Prostate gland (tissue), 2 donors: ENCODE results near the gene CTIF. TPM values are rescaled to one million over a fixed set of nuclear protein-coding genes. Genes with fewer than 3 reads are reported as not detected.

Experiments used
- DNase-seq: peaks from one replicate; pipeline ENCODE4 v3.0.0-alpha.2; 2019; ENCODE audit warnings: low spot score
- H3K27ac ChIP-seq, 2 donors: fragments of 200-600 bp; sonication (generic); 2 replicates each; pipeline ENCODE4 v1.5.1; 2017 to 2019
- H3K27me3 ChIP-seq: fragments of 200-600 bp; sonication (generic); replicated peaks from 2 replicates; pipeline ENCODE4 v1.5.1; 2019; ENCODE audit not compliant: insufficient read depth
- H3K36me3 ChIP-seq, 2 donors: fragments of 200-600 bp; sonication (generic); 1 replicate in 1 of 2; 2 replicates in 1 of 2; pipeline versions ENCODE4 v1.5.1 to v1.8.1; 2017 to 2019
- H3K4me1 ChIP-seq: fragments of 200-600 bp; sonication (generic); replicated peaks from 2 replicates; pipeline ENCODE4 v1.5.1; 2019
- H3K4me3 ChIP-seq, 2 donors: fragments of 200-600 bp; sonication (generic); 2 replicates each; pipeline ENCODE4 v1.5.1; 2017 to 2019
- H3K9me3 ChIP-seq: fragments of 200-600 bp; sonication (generic); 2 replicates; pipeline ENCODE4 v1.5.1; 2017
- POLR2A ChIP-seq: fragments of 450-650 bp; IDR thresholded peaks from one replicate; pipeline ENCODE4 v1.6.1; 2016; ENCODE audit warnings: antibody characterized with exemption, mild to moderate bottlenecking
- POLR2AphosphoS5 ChIP-seq: sonication (generic); formaldehyde crosslinking; IDR thresholded peaks from one replicate; pipeline ENCODE4 v1.6.1; 2017; ENCODE audit warnings: antibody characterized with exemption
- WGBS: methylation state at CpG from one replicate; pipeline ENCODE4 v1.1.5; 2018; 5-methylcytosine and 5-hydroxymethylcytosine counted together
- intact Hi-C: fragments of 100-400 bp; cut with DNase I; formaldehyde crosslinking; loops from one replicate; pipeline ENCODE4 v1.14.2; 2022
- total RNA-seq, 2 donors: library from RNA; depleted of rRNA; stranded (reverse); fragments of >200 nt; gene quantifications; one replicate each; pipeline ENCODE4 v1.1.0, GENCODE V29; 2016
- TF ChIP-seq, protein P1 (sequence below), 4 experiments: fragments of 200-600 bp in 2 of 4; fragments of 450-650 bp in 2 of 4; sonication (generic) in 2 of 4; IDR thresholded peaks; 1 replicate in 3 of 4; 2 replicates in 1 of 4; pipeline ENCODE4 v1.5.1; 2016 to 2019; ENCODE audit warnings: antibody characterized with exemption in 4 of 4, mild to moderate bottlenecking in 2 of 4, moderate library complexity in 2 of 4

The CTIF gene
- total RNA-seq, 2 donors from 2014 or later: 8.1 to 57.9 TPM

DNA sequence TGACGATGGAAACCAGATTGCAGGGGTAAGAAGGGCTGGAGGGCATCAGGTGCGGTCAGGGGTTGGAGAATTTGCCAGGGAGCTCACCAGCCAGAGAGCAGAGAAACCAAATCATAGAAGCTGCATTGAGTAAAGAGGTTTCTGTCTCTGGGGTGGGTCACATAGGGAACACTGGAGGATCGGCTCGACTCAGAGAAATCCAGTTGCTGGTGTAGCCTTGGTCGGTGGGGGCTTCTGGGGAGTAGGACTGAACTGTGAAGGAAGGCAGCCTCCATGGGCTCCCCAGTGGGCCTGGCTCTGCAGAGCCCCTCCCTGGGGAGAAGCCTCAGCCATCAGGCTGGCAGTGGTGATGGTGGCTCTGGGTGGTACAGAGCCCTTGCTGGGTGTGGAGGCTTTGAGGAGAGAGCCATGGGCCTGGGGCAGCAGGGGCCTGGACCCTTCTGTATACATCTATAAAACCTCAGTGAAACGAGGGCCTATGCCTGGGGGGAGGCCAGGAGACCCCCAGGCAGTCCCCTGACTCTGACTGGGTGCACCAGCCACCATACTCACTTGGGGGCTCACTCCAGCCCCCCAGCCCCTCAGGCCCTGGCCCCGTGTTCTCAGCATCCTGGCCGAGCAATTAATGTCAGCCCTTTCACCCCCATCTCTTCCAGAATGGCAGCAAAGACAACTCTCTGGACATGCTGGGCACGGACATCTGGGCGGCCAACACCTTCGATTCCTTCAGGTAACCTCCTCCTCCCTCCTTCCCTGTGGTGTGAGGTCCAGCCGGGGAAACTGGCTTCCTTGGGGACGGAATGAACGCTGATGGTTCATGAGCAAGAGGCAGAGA, 124.5 kb downstream of the CTIF start:
- DNase-seq: no peak
- TF ChIP-seq, protein P1, sequence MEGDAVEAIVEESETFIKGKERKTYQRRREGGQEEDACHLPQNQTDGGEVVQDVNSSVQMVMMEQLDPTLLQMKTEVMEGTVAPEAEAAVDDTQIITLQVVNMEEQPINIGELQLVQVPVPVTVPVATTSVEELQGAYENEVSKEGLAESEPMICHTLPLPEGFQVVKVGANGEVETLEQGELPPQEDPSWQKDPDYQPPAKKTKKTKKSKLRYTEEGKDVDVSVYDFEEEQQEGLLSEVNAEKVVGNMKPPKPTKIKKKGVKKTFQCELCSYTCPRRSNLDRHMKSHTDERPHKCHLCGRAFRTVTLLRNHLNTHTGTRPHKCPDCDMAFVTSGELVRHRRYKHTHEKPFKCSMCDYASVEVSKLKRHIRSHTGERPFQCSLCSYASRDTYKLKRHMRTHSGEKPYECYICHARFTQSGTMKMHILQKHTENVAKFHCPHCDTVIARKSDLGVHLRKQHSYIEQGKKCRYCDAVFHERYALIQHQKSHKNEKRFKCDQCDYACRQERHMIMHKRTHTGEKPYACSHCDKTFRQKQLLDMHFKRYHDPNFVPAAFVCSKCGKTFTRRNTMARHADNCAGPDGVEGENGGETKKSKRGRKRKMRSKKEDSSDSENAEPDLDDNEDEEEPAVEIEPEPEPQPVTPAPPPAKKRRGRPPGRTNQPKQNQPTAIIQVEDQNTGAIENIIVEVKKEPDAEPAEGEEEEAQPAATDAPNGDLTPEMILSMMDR (IDR thresholded peaks at IDR 0.05): no peak
- TF ChIP-seq POLR2AphosphoS5: no peak
- no peak for TF ChIP-seq POLR2A
- intact Hi-C loops: loop anchor here (1.0 to 10.0 kb wide), 4 partner anchors 49 to 1691 kb away; no protein-coding TSS in a partner anchor
- no peaks in the 10 kb centered on the region for H3K36me3 ChIP-seq
- no peaks in the 10 kb centered on the region for H3K9me3 ChIP-seq
- peak overlapping the region in 1 of 2 donors; percentile 35 for H3K27ac ChIP-seq
- 91% methylated on average over 14 of the region's 14 CpGs for WGBS
- peaks cover 4% of the 10 kb centered on the region for H3K4me1 ChIP-seq
- H3K27me3 ChIP-seq: no peaks in the 10 kb centered on the region
- H3K4me3 ChIP-seq: no peak overlapping the region

DNA sequence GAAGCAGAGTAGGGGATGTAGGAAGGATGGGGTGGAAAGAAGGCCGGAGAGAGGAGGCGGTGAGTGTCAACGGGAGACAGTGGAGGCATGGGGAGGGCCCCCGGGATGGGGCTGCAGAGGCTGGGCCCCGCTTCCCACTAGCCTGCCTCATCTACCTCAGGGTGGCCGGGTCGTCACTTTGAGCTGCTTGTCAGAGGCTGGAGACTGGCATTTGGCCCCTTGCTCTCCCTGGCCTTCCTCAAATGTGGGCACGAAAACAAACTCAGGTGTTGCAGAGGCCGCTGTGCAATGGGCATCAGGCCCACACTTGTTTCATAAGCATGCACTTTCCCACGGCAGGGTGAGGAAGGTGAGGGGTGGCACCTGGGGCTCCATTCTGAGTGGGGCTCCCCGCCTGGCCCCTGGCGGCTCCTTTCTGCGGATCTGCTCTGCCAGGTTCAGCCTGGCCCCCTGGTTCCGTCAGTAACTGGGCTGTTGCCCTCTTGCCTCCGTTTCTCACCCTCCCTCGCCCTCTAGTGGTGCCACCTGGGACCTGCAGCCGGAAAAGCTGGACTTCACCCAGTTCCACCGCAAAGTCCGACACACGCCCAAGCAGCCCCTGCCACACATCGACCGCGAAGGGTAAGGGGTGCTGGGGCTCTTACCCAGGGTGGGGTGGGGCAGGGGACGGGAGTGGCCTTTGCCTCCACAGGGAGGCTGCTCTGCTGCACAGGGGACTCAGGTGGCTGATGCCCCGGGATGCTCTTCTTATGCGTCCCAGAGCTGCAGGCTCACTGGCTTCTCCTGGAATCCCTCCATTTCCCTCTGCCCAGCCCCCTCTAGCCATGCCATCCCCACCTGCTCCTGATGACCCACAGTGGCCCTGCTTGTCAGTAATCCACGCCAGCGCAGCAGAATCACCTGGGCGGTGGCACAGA, 125.4 kb downstream of the CTIF start:
- Histone ChIP-seq H3K4me1 (peaks cover 4% of the 10 kb centered on the region), H3K36me3 (no peaks in the 10 kb centered on the region), H3K4me3 (no peak overlapping the region), H3K9me3 (no peaks in the 10 kb centered on the region), H3K27me3 (no peaks in the 10 kb centered on the region), H3K27ac (no peak overlapping the region)
- intact Hi-C loops: loop anchor here (1.0 to 10.0 kb wide), 4 partner anchors 49 to 1691 kb away; no protein-coding TSS in a partner anchor
- DNase-seq: peak; percentile 59
- no peak for TF ChIP-seq POLR2A
- peak; percentile 20 for TF ChIP-seq POLR2AphosphoS5
- TF ChIP-seq, protein P1 (IDR thresholded peaks at IDR 0.05): peak; percentile 78 to 89 (median 86)
- WGBS: 37% methylated on average over 29 of the region's 29 CpGs

DNA sequence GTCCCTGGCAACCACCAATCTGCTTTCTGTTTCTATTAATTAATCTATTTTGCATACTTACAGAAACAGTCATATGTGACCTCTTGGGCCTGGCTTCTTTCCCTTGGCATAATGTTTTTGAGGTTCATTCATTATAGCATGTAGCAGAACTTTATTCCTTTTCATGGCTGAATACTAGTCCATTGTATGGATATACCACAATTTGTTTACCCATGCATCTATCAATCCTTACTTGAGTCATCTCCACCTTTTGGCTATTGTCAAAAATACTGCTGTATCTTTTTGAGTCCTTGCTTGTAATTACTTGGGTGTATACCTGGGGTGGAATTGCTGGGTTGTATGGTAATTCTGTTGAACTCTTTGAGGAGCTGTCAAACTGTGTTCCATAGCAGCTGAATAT, 126.8 kb downstream of the CTIF start:
- H3K4me3 ChIP-seq: no peak overlapping the region
- H3K36me3 ChIP-seq: no peaks in the 10 kb centered on the region
- H3K4me1 ChIP-seq: peaks cover 4% of the 10 kb centered on the region
- no peak for DNase-seq
- no peaks in the 10 kb centered on the region for H3K27me3 ChIP-seq
- intact Hi-C loops: loop anchor here (10.0 kb wide), 2 partner anchors 51 to 1689 kb away; no protein-coding TSS in a partner anchor
- no peaks in the 10 kb centered on the region for H3K9me3 ChIP-seq
- TF ChIP-seq, protein P1 (IDR thresholded peaks at IDR 0.05): no peak
- TF ChIP-seq POLR2AphosphoS5: no peak
- TF ChIP-seq POLR2A: no peak
- no peak overlapping the region for H3K27ac ChIP-seq

DNA sequence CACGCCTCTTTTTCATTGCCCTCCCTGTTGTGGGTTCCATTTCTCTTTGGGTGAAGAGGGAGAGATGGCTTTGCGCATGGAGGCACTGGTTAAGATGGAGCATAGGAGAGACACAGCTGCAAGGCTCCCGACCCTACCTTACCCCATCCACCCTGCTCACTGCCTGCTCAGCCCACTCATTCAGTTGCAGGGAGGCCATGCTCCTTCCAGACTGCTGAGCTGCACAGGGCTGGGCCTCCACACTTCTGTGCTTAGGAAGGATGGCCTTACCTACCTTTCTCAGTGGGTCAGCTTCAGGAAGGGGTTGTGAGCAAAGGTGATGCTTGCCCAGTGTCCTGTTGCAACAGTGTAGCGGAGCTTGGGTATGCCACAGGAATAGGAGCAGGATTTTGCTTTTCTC, 127.8 kb downstream of the CTIF start:
- no peak overlapping the region for H3K27ac ChIP-seq
- H3K36me3 ChIP-seq: no peaks in the 10 kb centered on the region
- no peak for DNase-seq
- H3K27me3 ChIP-seq: no peaks in the 10 kb centered on the region
- intact Hi-C loops: loop anchor here (10.0 kb wide), 2 partner anchors 52 to 1688 kb away; no protein-coding TSS in a partner anchor
- no peaks in the 10 kb centered on the region for H3K9me3 ChIP-seq
- TF ChIP-seq POLR2A: no peak
- no peak for TF ChIP-seq POLR2AphosphoS5
- TF ChIP-seq, protein P1 (IDR thresholded peaks at IDR 0.05): no peak
- H3K4me3 ChIP-seq: no peak overlapping the region
- peaks cover 4% of the 10 kb centered on the region for H3K4me1 ChIP-seq
- WGBS: 85% methylated on average over 3 of the region's 4 CpGs
